DND-41 (cell line): ENCODE data around the gene ITGA11.

Experiments used
- ATAC-seq: fragments of 200-7000 bp; cut with Tn5 transposase; 3 replicates; pipeline ENCODE4 v1.9.1; 2021; ENCODE audit warnings: low read depth; ENCODE audit not compliant: insufficient read depth
- DNase-seq: peaks from one replicate; pipeline ENCODE4 v3.0.0-alpha.2; 2020
- H2AFZ ChIP-seq: 2 replicates; pipeline ENCODE4 v1.6.0; 2012; ENCODE audit warnings: low read depth, low read length
- H3K27ac ChIP-seq: 2 replicates; pipeline ENCODE4 v1.5.1; 2012; ENCODE audit warnings: low read length, inconsistent platforms
- H3K27me3 ChIP-seq: fragments of 200-600 bp; sonication (generic); 2 replicates; pipeline ENCODE4 v1.6.0; 2012; ENCODE audit warnings: low read length, mild to moderate bottlenecking, inconsistent platforms; ENCODE audit not compliant: insufficient read depth, poor library complexity
- H3K36me3 ChIP-seq: 2 replicates; pipeline ENCODE4 v1.5.1; 2012; ENCODE audit warnings: low read length, inconsistent platforms; ENCODE audit not compliant: insufficient read depth
- H3K4me1 ChIP-seq: 2 replicates; pipeline ENCODE4 v1.5.1; 2012; ENCODE audit warnings: mild to moderate bottlenecking, low read length; ENCODE audit not compliant: insufficient read depth
- H3K4me2 ChIP-seq: 2 replicates; pipeline ENCODE4 v1.6.0; 2012; ENCODE audit warnings: mild to moderate bottlenecking, moderate library complexity, low read length, inconsistent platforms; ENCODE audit not compliant: insufficient read depth
- H3K4me3 ChIP-seq, 2 experiments: fragments of 200-600 bp in 1 of 2; shearing (Covaris generic) in 1 of 2; 2 replicates each; pipeline ENCODE4 v1.5.1; 2012 to 2016; ENCODE audit warnings: inconsistent platforms in 2 of 2, low read length in 2 of 2, mild to moderate bottlenecking in 2 of 2, low read depth in 1 of 2, moderate library complexity in 1 of 2
- H3K79me2 ChIP-seq: 2 replicates; pipeline ENCODE4 v1.6.0; 2012; ENCODE audit warnings: low read length, inconsistent platforms; ENCODE audit not compliant: insufficient read depth
- H3K9ac ChIP-seq: 2 replicates; pipeline ENCODE4 v1.6.0; 2012; ENCODE audit warnings: low read depth, mild to moderate bottlenecking, inconsistent platforms, low read length, moderate library complexity
- H3K9me3 ChIP-seq: 2 replicates; pipeline ENCODE4 v1.5.1; 2012; ENCODE audit warnings: low read length, moderate library complexity, mild to moderate bottlenecking, inconsistent platforms; ENCODE audit not compliant: insufficient read depth, severe bottlenecking
- H4K20me1 ChIP-seq: 2 replicates; pipeline ENCODE4 v1.6.0; 2012; ENCODE audit warnings: low read length; ENCODE audit not compliant: insufficient read depth
- CTCF ChIP-seq: IDR thresholded peaks from 2 replicates; pipeline ENCODE4 v1.5.1; 2012; ENCODE audit warnings: borderline replicate concordance, low read length, moderate library complexity, mild to moderate bottlenecking; ENCODE audit not compliant: poor library complexity, severe bottlenecking; ENCODE audit errors: extremely low read depth
- EZH2 ChIP-seq: IDR thresholded peaks from 3 replicates; pipeline ENCODE4 v1.6.1; 2012; ENCODE audit warnings: borderline replicate concordance, low read depth, mild to moderate bottlenecking, moderate library complexity, low read length, inconsistent platforms; ENCODE audit not compliant: severe bottlenecking

Gene ITGA11

GRCh38 chr15:68265674-68266073, 166.3 kb downstream of the ITGA11 start:
- ATAC-seq (no peak), DNase-seq (no peak)
- H3K79me2 ChIP-seq: no peaks in the 10 kb centered on the region
- no peaks in the 10 kb centered on the region for H3K36me3 ChIP-seq
- no peak overlapping the region for H3K27ac ChIP-seq
- H2AFZ ChIP-seq: no peak overlapping the region
- H3K9ac ChIP-seq: no peak overlapping the region
- H3K4me2 ChIP-seq: no peak overlapping the region
- H3K4me1 ChIP-seq: no peaks in the 10 kb centered on the region
- H3K27me3 ChIP-seq: peaks cover 15% of the 10 kb centered on the region
- no peaks in the 10 kb centered on the region for H4K20me1 ChIP-seq
- no peak overlapping the region for H3K4me3 ChIP-seq
- TF ChIP-seq EZH2 (no peak), CTCF (no peak)
- H3K9me3 ChIP-seq: no peaks in the 10 kb centered on the region

GRCh38 chr15:68265081-68265480, 166.9 kb downstream of the ITGA11 start:
- ATAC-seq: no peak
- no peak for DNase-seq
- no peak overlapping the region for H3K9ac ChIP-seq
- H3K79me2 ChIP-seq: no peaks in the 10 kb centered on the region
- no peak overlapping the region for H2AFZ ChIP-seq
- H3K36me3 ChIP-seq: no peaks in the 10 kb centered on the region
- H3K9me3 ChIP-seq: no peaks in the 10 kb centered on the region
- no peaks in the 10 kb centered on the region for H3K4me1 ChIP-seq
- H3K4me3 ChIP-seq: no peak overlapping the region
- H4K20me1 ChIP-seq: no peaks in the 10 kb centered on the region
- no peak overlapping the region for H3K4me2 ChIP-seq
- H3K27ac ChIP-seq: no peak overlapping the region
- peaks cover 15% of the 10 kb centered on the region for H3K27me3 ChIP-seq
- TF ChIP-seq CTCF: no peak
- no peak for TF ChIP-seq EZH2

GRCh38 chr15:68264282-68264681, 167.7 kb downstream of the ITGA11 start:
- TF ChIP-seq CTCF (no peak), EZH2 (no peak)
- ATAC-seq: no peak
- Histone ChIP-seq H3K27ac (no peak overlapping the region), H3K4me3 (no peak overlapping the region), H3K4me1 (no peaks in the 10 kb centered on the region), H3K9ac (no peak overlapping the region), H3K36me3 (no peaks in the 10 kb centered on the region), H3K4me2 (no peak overlapping the region), H3K9me3 (no peaks in the 10 kb centered on the region), H3K27me3 (peaks cover 15% of the 10 kb centered on the region), H3K79me2 (no peaks in the 10 kb centered on the region), H4K20me1 (no peaks in the 10 kb centered on the region), H2AFZ (no peak overlapping the region)
- no peak for DNase-seq
